SK-MEL-5 (cell line): Measurements from ENCODE around the gene YBEY. TPM values are rescaled to one million over a fixed set of nuclear protein-coding genes. Genes with fewer than 3 reads are reported as not detected.

ENCODE experiments used
- DNase-seq: peaks from one replicate; pipeline ENCODE4 v3.0.0-alpha.2; 2016; ENCODE audit warnings: low read depth, low spot score
- in situ Hi-C: cut with HindIII; loops from 2 replicates; pipeline ENCODE4 v1.10.0; 2016; ENCODE audit warnings: low sequenced_read_pairs, high pct_unique_total_duplicates, low pct_unique_long_range_greater_than_20kb
- total RNA-seq: library from RNA; depleted of rRNA; stranded (reverse); fragments of >200 nt; shearing (Covaris generic); gene quantifications from 2 replicates; pipeline ENCODE4 v1.2.3, GENCODE V29; 2014

YBEY gene
- total RNA-seq, 1 experiment from 2014 or later = 24.3 TPM

DNA sequence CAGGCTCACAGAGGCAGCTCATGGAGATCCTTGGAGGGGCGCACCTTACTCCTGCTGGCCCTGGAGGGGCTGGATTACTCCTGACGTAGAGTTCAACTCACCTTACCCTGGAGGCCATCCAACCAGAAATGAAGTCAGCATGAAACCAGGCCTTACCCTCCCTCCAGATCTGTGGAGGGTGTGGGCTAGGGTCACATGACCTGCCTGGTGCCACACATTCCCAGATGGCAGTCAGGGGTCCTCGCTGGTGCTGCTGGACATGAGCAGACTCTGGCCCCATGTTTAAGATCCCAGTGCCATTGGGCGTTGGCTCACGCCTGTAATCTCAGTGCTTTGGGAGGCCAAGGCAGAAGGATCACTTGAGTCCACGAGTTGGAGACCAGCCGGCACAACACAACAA lies 33.0 kb downstream of the YBEY start:
- in situ Hi-C loops = no loop called here
- no peak for DNase-seq

- in situ Hi-C loops = no loop called here
- DNase-seq = no peak
Measured at GRCh38 chr21:46320331-46320801, 34.2 kb downstream of the YBEY start.

GRCh38 chr21:46322351-46323226 lies 36.4 kb downstream of the YBEY start:
- DNase-seq = no peak
- in situ Hi-C loops = no loop called here

DNA sequence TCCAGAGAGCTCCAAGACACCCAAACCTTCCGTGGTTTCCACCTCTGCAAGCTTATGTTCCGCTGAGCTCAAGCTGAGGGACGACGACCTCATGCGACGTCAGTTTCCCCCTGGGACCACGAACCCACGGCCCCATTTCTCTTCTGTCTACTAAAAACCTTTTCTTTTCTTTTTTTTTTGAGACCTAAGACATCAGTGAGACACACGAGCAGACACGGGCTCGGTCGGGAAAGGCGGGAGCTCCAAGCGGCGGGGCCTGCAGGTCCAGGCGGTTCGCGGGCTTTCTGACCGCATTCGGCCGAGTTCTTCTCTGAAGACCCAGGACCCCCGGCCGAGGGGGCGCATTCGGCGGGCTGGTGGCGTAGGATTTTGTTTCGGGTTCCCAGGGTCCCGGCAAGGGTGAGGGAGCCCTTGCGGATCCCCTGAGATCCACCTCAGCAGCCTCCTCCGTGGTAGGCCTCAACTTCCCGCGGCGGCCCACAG lies 37.1 kb downstream of the YBEY start:
- DNase-seq = no peak
- in situ Hi-C loops = no loop called here

DNA sequence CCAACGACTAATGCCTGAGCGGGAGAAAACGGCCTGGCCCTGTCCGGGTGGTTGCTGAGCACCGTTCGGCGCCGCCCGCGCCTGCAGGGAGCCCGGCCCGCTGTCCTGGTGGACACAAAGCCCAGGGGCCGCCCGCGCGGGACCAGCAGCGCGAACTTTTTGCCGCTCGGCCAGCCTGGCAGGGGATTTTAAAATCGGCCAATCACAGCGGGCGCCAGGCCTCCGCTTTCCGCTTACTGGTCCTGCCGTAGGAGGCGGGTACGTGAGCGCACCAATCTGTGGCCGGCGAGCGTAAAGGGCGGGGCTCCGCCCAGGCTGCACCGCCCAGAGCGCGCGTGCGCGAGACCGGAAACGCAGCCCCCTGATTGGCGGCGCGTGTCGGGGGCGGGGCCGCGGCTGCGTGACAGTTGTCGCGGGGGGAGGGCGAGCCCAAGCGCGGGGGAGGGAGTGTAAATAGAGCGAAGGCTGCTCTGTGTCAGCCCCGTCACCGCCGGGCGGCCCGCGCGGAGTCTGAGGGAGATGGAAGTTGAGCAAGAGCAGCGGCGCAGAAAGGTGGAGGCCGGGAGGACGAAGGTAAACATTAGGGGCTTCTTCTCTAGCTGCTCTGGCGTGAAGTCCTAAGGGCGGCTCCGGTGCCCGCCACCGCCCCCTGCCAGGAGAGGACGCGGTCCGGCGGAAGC lies 37.7 kb downstream of the YBEY start, which contains the start of the genes C21orf58 and PCNT:
TSS of gene C21orf58 (minus strand) at position 161 of the 680 bp plus-strand sequence. CDS start 1,132 bp downstream, outside the sequence.
TSS of gene PCNT (plus strand) at position 447 of the 680 bp plus-strand sequence. CDS start at position 520, 73 bp downstream.
- in situ Hi-C loops = no loop called here
- DNase-seq = peak; percentile 95

DNA sequence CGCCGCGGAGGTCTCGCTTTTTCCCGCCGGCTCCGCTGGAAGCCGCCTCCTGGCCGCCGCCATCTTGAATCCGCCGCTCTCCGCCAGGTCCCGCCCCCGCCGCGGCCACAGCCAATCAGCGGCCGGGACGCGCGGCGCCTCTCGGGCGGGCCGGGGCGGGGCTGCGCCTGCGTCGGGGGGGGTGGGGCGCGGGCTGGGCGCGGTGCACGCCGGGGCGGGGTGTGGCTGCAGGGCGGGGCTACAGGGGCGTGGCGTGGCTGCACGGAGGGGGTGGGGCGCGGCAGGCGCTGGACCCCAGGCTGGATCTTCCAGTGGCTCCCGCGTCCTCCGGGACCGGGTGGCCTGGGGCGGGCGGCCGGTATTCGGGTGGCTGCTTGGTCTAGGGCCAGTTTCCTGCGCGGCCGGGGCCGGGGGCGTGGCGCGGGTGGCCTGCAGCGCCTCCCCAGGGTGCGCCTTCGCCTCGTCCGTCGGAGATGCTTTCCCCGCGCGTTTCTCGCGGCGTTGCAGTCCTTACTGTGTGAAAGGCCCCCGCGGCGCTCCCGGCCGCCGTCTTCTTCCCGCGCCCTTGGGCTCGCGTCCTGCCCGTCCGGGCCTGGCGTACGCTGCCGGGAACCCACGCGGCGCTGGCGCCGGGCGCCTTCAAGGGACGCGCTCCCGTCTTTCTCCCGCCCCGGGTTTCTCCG lies 38.4 kb downstream of the YBEY start:
- in situ Hi-C loops = no loop called here
- peak; percentile 72 for DNase-seq

DNA sequence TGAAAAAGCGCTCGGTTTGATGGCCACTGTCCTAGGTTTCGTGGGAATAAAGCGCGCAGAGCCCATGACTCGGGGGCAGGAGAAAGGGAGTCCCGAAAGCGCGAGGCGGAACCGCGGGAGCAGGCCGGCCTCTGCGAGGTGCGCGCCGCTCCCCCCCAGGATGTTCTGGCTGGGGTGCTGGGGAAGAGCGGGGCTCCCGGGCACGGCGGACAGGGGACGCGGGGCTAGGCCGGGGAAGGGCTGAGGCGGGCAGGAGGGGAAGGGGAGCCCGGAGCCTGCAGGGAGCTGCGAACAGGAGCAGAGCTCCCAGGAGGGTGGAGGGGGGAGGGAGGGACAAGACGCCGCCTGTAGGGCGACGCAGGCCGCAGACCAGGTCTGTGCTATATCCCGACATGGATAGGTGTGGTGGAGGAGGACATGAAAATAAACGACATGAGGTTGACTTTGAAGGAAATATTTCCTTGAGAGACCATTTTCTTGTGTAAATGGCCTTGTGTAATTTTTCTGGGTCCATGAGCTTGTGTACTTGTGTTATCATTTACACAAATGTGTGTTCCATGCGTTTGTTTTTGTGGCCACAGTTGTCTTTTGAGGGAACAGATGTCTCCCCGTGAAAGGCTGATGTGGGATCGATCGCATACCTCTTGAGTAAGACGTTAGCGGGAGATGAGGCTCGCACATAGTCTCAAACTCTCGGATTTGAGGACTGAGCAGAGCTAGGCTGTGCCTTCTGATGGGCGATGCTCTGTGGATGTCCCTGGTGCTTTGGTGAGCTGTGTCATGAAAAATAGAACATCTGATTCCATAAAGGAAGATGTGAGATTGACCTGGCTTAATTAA lies 39.2 kb downstream of the YBEY start:
- peak; percentile 49 for DNase-seq
- in situ Hi-C loops = no loop called here

GRCh38 chr21:46326110-46326703 lies 40.1 kb downstream of the YBEY start:
- in situ Hi-C loops = no loop called here
- DNase-seq = no peak

GRCh38 chr21:46327711-46328110 lies 41.6 kb downstream of the YBEY start:
- in situ Hi-C loops = no loop called here

DNA sequence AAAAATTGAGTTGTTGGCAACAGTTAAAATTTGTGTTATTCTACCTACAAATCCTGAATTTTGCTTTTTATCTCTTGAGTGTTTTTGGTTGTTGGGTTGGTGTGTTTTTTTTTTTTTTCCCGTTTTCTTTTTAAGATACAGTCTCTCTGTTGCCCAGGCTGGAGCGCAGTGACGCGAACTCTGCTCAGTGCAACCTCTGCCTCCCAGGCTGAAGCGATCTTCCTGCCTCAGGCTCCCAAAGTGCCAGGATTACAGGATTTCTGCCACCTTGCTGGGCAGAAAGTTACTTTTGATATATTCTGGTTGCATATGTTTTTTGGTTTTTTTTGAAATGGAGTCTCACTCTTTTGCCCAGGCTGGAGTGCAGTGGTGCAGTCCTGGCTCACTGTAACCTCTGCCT lies 42.0 kb downstream of the YBEY start:
- no peak for DNase-seq
- in situ Hi-C loops = no loop called here

More at GRCh38 chr21:46327711-46328110, 41.6 kb downstream of the YBEY start:
- DNase-seq = no peak

DNA sequence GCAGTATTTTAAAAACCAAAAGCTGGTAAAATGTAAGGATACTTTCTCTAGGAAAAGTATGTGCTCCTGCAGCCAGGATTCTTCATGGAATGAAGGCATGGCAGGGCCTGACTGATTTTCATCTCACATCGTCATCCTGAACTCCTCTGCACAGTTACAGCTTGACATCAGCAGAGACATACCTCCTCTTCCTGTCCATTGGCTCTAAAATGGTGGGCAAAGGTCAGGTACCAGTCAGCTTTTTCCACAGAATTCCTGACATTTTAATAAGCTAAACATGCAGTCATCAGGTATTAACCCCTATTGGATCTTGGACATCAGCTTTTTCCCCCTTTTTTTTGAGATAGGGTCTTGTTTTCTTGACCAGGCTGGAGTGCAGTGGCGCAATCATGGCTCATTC lies 43.7 kb downstream of the YBEY start:
- in situ Hi-C loops = no loop called here
- DNase-seq = no peak

DNA sequence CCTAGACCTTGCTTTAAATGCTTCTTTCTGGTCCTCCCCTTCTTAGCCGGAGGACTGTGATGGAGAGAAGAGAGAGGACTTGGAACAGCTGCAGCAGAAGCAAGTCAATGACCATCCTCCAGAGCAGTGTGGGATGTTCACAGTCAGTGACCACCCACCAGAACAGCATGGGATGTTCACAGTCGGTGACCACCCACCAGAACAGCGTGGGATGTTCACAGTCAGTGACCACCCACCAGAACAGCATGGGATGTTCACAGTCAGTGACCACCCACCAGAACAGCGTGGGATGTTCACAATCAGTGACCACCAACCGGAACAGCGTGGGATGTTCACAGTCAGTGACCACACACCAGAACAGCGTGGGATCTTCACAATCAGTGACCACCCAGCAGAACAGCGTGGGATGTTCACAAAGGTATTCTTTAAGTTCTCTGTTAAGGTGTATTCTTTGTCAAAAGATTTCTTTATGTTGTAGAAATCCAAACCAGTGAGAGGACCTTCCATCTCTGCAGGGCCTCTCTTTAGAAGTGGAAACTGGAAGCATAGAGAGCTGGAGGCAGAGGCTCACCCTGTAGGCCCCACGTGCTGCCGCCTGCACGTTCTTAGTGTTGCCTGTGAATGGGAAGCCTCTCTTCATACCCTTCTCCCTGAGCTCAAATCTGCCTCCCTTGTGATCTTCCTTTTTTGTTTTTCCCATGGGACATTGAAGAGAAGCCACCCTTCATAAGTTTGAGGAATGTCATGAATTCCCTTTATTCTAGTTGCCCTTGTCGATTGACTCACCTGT lies 48.4 kb downstream of the YBEY start:
- DNase-seq = no peak
- in situ Hi-C loops = no loop called here

GRCh38 chr21:46336603-46337002 lies 50.5 kb downstream of the YBEY start:
- DNase-seq = no peak
- in situ Hi-C loops = no loop called here

- DNase-seq = no peak
- in situ Hi-C loops = no loop called here
Measured at GRCh38 chr21:46340998-46341397, 54.9 kb downstream of the YBEY start.

- in situ Hi-C loops = no loop called here
- DNase-seq = no peak
Measured at GRCh38 chr21:46344219-46344915, 58.2 kb downstream of the YBEY start.
